ENCODE data around the gene ASB17.

GRCh38 chr1:75901371-75901770 lies 30.8 kb downstream of the ASB17 start:
- TF ChIP-seq CTCF (IDR thresholded peaks at IDR 0.05; ENCODE audit: low read depth, low read length) (no peak), POLR2A (IDR thresholded peaks at IDR 0.05; ENCODE audit: extremely low read depth, insufficient read length) (no peak)

All from NB4 (cell line).